Large intestine (tissue), 3 donors: ENCODE results near the gene CBFA2T3. TPM values are rescaled to one million over a fixed set of nuclear protein-coding genes. Genes with fewer than 3 reads are reported as not detected.

Experiments
- DNase-seq, 2 donors: peaks; one replicate each; pipeline versions ENCODE4 v3.0.0 to v3.0.0-alpha.2; 2013
- H3K27ac ChIP-seq: one replicate; pipeline ENCODE4 v1.5.1; 2013; ENCODE audit warnings: low read length
- H3K27me3 ChIP-seq: 2 replicates; pipeline ENCODE4 v1.6.1; 2013; ENCODE audit warnings: low read length; ENCODE audit not compliant: control insufficient read depth, insufficient read depth
- H3K36me3 ChIP-seq: 2 replicates; pipeline ENCODE4 v1.6.1; 2013; ENCODE audit warnings: low read length; ENCODE audit not compliant: control insufficient read depth, insufficient read depth
- H3K4me1 ChIP-seq: one replicate; pipeline ENCODE4 v1.6.1; 2013; ENCODE audit warnings: low read length; ENCODE audit not compliant: control insufficient read depth, insufficient read depth
- H3K4me3 ChIP-seq: one replicate; pipeline ENCODE4 v1.5.1; 2013; ENCODE audit warnings: low read length
- H3K9me3 ChIP-seq: one replicate; pipeline ENCODE4 v1.6.1; 2013; ENCODE audit warnings: mild to moderate bottlenecking, low read depth, low read length, moderate library complexity; ENCODE audit not compliant: control insufficient read depth
- WGBS: methylation state at CpG from one replicate; pipeline ENCODE4 v1.1.5; 2013; ENCODE audit warnings: low lambda C conversion rate; ENCODE audit not compliant: insufficient coverage; 5-methylcytosine and 5-hydroxymethylcytosine counted together
- polyA plus RNA-seq: library from polyadenylated mRNA; unstranded; fragments of 120-200 nt; gene quantifications from one replicate; pipeline ENCODE4 v1.2.1, GENCODE V29; 2013

The CBFA2T3 gene
- polyA plus RNA-seq, 1 donor: 7.4 TPM

DNA sequence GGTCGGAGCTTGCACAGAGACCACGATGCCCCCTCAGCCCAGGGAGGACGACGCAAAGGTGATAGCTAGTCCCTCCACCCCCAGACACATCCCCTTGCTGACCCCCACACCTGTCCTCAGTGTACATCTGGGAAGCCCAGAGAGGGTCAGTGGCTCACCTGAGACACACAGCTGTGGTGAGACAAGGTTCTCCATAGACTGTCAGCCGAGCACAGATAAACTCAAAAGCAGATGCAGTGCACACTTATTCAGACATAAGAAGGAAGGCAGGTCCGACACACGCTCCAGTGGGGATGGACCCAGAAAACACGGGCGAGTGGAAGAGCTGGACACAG lies 19.6 kb downstream of the CBFA2T3 start:
- Histone ChIP-seq H3K9me3 (no peaks in the 10 kb centered on the region), H3K4me1 (no peaks in the 10 kb centered on the region), H3K27me3 (no peaks in the 10 kb centered on the region), H3K27ac (no peak overlapping the region), H3K36me3 (no peaks in the 10 kb centered on the region), H3K4me3 (no peak overlapping the region)
- no CpG with 5 or more reads among the region's 9 CpGs for WGBS
- no peak for DNase-seq

DNA sequence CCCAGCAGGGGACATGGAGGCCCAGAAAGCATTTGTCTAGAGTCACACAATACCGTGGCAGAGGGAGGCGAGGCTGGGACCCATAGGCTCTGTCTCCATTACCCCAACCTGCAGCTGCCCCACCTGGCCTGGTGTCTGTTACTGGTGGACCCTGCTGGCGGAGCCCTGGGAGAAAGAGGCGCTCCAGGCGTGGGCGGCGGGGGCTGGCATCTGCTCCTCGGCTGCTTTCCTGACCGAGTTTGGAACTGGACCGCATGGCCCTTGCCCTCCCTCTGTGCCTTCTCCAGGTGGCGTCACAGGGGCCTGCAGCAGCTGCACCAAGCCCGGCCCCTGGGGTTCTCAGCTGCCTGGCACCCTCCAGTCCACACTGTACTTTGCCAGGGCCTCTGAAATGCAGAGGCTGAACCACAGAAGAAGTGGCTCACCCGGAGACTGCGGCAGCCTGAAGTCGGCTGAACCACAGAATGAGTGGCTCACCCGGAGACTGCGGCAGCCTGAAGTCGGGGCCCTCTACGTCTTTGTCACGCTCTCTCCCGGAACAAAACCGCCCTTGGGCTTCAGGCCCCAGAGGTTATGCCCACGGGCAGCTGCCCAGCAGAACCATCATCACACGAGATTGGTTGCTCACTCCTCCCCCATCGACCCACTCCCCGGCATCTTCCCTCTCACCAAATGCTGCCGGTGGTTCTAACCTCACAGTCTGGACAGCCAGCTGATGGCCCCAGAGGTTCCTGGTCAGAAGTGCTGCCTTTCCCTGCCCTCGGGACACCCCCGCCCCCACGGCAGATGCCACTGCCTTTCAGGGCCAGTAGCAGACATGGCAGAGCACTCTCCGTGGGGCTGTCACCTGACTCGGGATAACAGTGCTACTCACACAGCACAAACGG lies 20.2 kb downstream of the CBFA2T3 start:
- Histone ChIP-seq H3K36me3 (no peaks in the 10 kb centered on the region), H3K27me3 (no peaks in the 10 kb centered on the region), H3K27ac (no peak overlapping the region), H3K4me1 (no peaks in the 10 kb centered on the region), H3K4me3 (no peak overlapping the region), H3K9me3 (no peaks in the 10 kb centered on the region)
- no CpG with 5 or more reads among the region's 33 CpGs for WGBS
- DNase-seq: no peak

DNA sequence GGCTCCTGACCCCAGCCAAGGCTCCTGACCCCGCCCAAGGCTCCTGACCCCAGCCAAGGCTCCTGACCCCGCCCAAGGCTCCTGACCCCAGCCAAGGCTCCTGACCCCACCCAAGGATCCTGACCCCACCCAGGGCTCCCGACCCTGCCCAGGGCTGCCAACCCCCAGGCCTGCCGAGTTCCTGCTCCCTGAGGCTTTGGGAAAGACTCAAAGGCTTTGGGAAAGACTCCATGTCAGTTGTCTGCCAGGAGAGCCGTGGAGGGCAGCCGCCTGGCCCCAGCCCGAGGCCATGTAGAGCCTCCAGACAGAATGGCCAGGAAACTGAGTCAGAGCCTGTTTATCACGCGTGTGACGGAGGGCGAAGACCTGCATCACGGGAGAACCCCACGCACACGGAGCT lies 21.1 kb downstream of the CBFA2T3 start:
- H3K27ac ChIP-seq: no peak overlapping the region
- no peaks in the 10 kb centered on the region for H3K27me3 ChIP-seq
- DNase-seq: no peak
- H3K4me3 ChIP-seq: no peak overlapping the region
- no peaks in the 10 kb centered on the region for H3K9me3 ChIP-seq
- no CpG with 5 or more reads among the region's 14 CpGs for WGBS
- H3K36me3 ChIP-seq: no peaks in the 10 kb centered on the region
- no peaks in the 10 kb centered on the region for H3K4me1 ChIP-seq

DNA sequence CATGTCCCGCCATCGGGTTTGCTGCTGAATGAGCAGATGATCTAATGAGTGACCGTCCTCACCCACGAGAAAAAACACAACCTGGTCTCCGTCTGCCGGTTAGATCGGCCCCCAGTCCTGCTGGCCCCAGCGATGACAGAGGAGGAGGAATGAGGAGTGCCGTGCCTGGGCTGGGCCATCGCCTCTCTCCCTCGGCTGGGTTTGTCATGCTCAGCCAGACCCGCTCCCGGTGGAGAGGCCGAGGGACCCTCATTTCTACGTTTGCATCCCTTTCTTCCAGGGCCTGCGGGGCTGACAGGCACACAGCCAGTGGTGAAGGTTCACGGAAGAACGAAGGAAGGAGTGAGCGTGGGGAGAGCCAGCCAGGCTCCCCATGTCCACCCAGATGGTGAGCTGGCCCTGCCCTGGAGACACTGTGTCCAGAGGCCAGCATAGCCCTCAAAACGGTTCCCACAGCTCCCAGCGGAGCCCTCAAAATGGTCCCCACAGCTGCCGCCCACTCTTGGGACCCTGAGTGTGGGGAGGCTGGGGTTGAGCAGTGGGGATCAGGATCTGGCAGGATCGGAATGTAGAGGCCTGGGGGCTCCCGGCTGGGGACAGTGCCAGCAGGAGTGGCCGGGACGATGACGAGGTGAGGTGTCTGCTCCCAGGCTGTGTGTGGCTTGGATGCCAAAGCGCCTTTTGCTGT lies 23.9 kb downstream of the CBFA2T3 start:
- Histone ChIP-seq H3K4me3 (no peak overlapping the region), H3K27ac (no peak overlapping the region), H3K9me3 (no peaks in the 10 kb centered on the region), H3K4me1 (no peaks in the 10 kb centered on the region), H3K27me3 (peaks cover 2% of the 10 kb centered on the region), H3K36me3 (no peaks in the 10 kb centered on the region)
- WGBS: no CpG with 5 or more reads among the region's 28 CpGs
- no peak for DNase-seq

DNA sequence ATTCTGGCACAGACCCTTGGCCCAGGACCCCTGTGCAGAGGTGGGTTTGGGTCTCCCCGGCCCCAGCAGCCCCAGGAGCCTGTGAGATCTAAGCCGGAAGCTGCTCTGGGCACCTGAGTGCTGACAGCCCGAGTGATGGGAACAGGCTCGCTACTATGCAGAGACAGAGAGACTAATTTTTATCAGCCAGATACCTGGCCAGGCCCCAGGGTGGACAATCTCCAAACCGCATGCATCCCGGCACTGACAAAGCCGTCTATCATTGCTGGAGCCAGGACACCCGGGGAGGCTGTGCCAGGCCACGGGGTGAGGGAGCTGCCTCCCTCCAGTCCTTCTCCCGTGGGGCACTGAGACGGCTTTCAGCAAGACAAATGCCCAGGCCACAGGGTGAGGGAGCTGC lies 25.0 kb downstream of the CBFA2T3 start:
- no peaks in the 10 kb centered on the region for H3K9me3 ChIP-seq
- H3K36me3 ChIP-seq: no peaks in the 10 kb centered on the region
- DNase-seq: no peak
- no peak overlapping the region for H3K27ac ChIP-seq
- H3K27me3 ChIP-seq: peaks cover 5% of the 10 kb centered on the region
- H3K4me1 ChIP-seq: no peaks in the 10 kb centered on the region
- WGBS: no CpG with 5 or more reads among the region's 11 CpGs
- H3K4me3 ChIP-seq: no peak overlapping the region

DNA sequence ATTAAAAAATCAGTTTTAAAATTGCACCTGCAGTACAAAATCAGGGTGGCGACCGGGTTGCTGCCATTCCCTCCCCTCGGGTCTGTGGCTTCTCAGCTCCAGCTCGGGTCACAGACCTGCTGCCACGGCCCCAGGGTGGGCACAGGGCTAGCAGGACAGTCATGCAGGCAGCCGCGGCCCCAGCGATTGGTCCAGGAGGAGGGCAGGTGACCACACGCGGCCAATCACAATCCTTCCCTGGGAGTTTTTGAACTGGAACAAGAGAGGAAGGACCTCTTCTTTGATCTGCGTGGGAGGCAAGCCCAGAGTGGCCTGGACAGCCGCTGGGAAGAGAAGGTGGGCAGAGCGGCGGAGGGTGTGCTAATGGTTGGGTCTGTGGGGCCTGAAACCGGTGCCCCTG lies 25.5 kb downstream of the CBFA2T3 start:
- Histone ChIP-seq H3K4me3 (no peak overlapping the region), H3K36me3 (no peaks in the 10 kb centered on the region), H3K4me1 (no peaks in the 10 kb centered on the region), H3K9me3 (no peaks in the 10 kb centered on the region), H3K27ac (no peak overlapping the region), H3K27me3 (peaks cover 5% of the 10 kb centered on the region)
- no CpG with 5 or more reads among the region's 15 CpGs for WGBS
- DNase-seq: no peak

DNA sequence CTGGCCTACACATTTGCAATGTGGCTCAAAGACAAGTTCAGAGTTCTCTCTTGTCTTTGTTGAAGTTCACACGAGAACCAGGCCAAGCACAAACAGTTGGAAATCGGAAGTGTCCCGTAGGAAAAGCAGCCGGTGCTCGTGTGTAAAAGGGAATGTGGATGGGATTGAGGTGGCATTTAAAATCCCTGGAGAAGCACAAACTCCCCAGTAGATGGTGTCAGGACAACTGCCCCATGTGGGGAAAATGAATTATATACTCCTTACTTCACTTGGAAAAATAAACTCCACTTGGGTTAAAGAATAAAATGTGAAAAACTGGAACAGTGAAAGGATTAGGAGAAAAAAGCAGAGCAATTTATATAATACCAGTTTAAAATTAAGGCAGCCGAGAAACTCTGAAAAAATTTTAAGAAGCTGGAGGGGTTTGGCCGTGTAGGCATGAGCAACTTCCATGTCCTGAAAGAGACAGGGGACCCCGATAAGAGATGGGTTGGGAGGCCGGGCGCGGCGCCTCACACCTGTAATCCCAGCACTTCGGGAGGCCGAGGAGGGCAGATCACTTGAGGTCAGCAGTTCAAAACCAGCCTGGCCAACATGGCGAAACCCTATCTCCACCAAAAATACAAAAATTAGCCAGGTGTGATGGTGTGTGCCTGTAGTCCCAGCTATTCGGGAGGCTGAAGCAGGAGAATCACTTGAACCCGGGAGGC lies 28.1 kb downstream of the CBFA2T3 start:
- WGBS: 19% methylated on average over 3 of the region's 17 CpGs
- Histone ChIP-seq H3K36me3 (no peaks in the 10 kb centered on the region), H3K9me3 (no peaks in the 10 kb centered on the region), H3K4me1 (no peaks in the 10 kb centered on the region), H3K27ac (no peak overlapping the region), H3K4me3 (no peak overlapping the region), H3K27me3 (peaks cover 13% of the 10 kb centered on the region)
- DNase-seq: no peak

DNA sequence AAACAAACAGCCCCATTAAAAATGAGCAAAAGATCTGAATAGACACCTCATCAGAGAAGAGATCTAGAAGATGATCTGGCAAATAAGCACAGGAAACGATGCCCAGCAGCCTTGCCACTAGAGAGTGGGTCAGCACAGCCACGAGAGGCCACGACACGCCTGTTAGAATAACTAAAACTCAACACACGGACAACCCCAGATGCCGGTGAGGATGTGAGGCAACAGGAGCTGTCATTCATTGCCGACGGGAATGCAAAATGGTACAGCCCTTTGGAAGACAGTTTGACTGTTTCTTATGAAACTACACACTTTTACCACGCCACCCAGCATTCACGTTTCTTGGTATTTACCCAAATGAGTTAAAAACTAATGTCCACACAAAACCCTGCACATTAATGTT lies 31.5 kb downstream of the CBFA2T3 start:
- H3K4me3 ChIP-seq: no peak overlapping the region
- DNase-seq: no peak
- WGBS: no CpG with 5 or more reads among the region's 10 CpGs
- H3K27me3 ChIP-seq: peaks cover 34% of the 10 kb centered on the region
- H3K4me1 ChIP-seq: peaks cover 3% of the 10 kb centered on the region
- H3K27ac ChIP-seq: no peak overlapping the region
- H3K9me3 ChIP-seq: peaks cover 5% of the 10 kb centered on the region
- H3K36me3 ChIP-seq: no peaks in the 10 kb centered on the region

DNA sequence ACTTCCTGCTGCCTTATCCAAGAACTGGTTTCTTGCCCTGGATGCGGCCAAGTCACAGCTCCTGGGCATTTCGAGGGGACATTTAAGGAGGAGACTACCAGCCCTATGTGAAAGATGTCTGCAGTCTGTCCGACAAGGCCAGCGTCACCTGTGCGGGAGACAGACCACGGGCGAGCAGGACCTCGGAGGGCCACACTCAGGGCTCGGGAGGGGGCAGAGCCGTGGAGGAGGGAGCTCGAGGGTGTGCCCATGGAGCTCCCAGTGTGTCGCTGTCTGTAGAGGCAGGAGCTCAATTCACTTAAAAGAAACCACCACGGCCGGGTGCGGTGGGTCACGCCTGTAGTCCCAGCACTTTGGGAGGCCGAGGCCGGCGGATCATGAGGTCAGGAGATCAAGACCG lies 33.3 kb downstream of the CBFA2T3 start:
- H3K9me3 ChIP-seq: peaks cover 15% of the 10 kb centered on the region
- peaks cover 3% of the 10 kb centered on the region for H3K4me1 ChIP-seq
- H3K4me3 ChIP-seq: no peak overlapping the region
- no peaks in the 10 kb centered on the region for H3K36me3 ChIP-seq
- WGBS: no CpG with 5 or more reads among the region's 20 CpGs
- H3K27me3 ChIP-seq: peaks cover 51% of the 10 kb centered on the region
- no peak overlapping the region for H3K27ac ChIP-seq
- no peak for DNase-seq

DNA sequence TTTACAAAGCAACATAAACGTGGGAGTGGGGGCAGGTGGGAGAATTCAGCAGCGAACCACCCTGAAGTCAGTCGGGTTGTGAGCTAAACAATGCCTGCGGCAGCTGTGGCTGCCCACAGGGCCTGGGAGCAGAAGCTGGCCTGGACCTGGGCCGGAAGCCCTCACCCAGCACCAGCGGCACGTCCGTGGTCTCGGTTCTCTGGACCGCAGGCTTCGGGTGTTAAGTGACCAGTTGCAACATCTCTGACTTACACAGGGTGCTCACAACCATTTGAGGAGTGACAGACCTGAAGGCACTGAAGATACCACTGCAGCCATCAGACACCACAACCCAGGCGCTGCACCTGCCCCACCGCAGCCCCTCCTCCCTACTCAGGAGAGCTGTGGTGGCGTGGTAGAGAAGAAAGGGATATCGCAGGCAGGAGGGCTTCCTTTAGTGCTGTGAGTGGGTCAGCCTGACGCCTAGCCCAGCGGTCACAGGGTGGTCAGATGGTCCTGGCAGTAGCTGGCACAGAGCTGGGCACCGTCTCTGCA lies 33.8 kb downstream of the CBFA2T3 start:
- DNase-seq: no peak
- H3K4me3 ChIP-seq: no peak overlapping the region
- no CpG with 5 or more reads among the region's 18 CpGs for WGBS
- H3K27ac ChIP-seq: no peak overlapping the region
- peaks cover 15% of the 10 kb centered on the region for H3K9me3 ChIP-seq
- peaks cover 55% of the 10 kb centered on the region for H3K27me3 ChIP-seq
- H3K4me1 ChIP-seq: peaks cover 3% of the 10 kb centered on the region
- H3K36me3 ChIP-seq: no peaks in the 10 kb centered on the region
